ENCODE results near the gene NCAPG2. TPM values are rescaled to one million over a fixed set of nuclear protein-coding genes. Genes with fewer than 3 reads are reported as not detected.
A peak's percentile ranks its signal among the peaks of the same experiment; 100 is the strongest.

NCAPG2 gene
- polyA plus RNA-seq, 3 donors, result 22.1 to 29.5 (median 27.1) TPM

- DNase-seq (ENCODE audit: extremely low read depth in 1 of 11, low read depth in 9 of 11, low spot score in 4 of 11), result no peak
Measured at GRCh38 chr7:158588878-158589442, 115.6 kb downstream of the NCAPG2 start.

DNA sequence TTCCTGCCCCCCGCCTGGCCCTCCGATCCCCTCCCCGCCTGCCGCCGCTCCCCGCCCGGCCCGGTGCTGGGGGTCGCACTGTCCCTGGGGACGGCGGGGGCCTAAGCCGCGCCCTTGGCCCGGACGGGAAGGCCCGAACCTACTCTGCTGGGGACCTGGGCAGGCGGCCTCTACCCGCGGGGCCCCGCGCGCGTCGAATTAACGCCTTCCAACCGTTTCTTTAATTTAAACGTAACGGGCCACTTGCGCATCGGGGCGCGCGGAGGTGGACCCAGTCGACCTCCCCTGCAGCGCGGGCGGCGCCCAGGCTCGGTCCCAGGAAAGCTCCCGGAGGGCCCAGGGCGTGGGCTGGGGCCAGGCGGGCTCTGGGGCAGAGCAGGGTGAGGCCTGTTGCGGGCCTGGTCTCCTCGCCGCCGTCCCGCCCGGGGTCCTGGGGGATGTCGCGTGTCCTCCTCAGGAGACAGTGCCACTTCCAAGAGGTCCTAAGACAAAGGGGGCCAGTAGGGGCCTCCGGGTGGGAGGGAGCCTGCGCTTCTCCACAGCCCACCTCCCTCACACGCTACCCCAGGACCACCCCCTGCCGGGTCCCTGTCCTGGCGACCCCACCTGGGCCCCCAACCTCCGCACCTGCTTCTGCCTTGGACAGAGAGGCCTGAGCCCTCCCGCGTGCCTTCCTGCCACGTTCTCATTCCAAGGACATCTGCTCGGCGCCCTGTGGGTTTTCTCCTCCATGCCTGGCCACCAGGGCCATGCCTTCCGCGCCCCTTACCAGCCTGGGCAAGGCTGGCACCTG is 116.3 kb downstream of the NCAPG2 start:
- no peak for DNase-seq (ENCODE audit: extremely low read depth in 1 of 11, low read depth in 9 of 11, low spot score in 4 of 11)

- DNase-seq (ENCODE audit: extremely low read depth in 1 of 11, low read depth in 9 of 11, low spot score in 4 of 11), result peak in 9 of 11 donors; percentile 20 to 61 (median 46)
Measured at GRCh38 chr7:158587162-158588084, 117.2 kb downstream of the NCAPG2 start, which contains the start of gene PTPRN2. Gene PTPRN2, minus strand, starts transcription at chr7:158587823.

GRCh38 chr7:158586499-158587161 is 118.0 kb downstream of the NCAPG2 start:
- DNase-seq (ENCODE audit: extremely low read depth in 1 of 11, low read depth in 9 of 11, low spot score in 4 of 11), result no peak

DNA sequence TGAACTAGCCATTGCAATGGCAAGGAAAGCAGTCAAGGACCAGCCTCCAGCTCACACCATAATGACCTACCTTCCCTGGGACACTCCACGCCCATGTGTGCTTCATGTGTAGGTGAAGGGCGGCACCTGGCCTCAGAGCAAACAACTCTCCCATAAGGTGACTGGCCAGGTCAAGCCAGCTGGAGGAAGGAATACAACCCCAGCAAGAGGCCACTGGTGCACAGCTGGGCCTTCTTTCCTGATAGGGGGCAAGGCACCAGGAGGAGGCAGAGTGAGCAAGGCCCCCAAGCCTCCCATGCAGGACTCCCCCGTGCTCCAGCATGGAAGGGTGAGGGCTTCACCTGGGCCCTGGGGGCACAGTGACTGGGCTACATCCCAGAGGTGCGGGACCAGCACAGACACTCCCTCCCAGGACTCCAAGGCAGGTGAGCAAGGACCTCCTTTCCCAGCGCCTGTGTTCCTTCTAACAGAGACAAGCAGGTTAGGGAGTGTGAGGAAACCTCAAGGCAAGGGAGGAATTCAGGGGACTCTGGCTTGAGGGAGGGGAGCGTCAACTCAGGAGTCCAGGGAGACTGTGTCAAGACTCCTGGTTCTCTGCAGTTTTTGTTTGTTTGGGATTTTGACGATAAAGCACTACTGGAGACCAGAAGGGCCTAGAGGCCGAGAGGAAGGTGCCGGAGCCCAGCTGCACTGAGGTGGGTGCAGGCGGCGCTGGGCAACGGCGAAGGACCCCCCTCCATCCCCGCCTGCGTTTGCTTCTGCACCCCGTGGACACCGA is 118.7 kb downstream of the NCAPG2 start:
- no peak for DNase-seq (ENCODE audit: extremely low read depth in 1 of 11, low read depth in 9 of 11, low spot score in 4 of 11)

DNA sequence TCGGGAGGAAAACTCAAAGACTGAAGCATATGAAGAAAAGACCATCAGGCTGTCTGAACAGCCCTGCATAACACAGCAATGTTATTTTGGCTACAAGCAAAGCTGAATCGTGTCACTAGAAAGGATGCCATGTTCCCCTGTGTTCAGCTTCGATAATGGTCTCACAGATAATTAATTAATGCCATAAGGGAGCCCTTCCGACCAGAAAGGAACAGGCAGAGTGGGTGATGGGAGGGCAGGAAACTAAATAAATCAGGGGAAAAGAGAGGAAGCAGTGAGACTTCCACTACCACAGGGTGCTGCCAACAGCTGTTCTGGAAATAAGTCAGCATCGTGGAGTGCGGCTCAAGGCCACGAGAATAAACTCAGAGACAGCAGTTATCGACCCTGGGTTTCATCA is 120.2 kb downstream of the NCAPG2 start:
- no peak for DNase-seq (ENCODE audit: extremely low read depth in 1 of 11, low read depth in 9 of 11, low spot score in 4 of 11)

DNA sequence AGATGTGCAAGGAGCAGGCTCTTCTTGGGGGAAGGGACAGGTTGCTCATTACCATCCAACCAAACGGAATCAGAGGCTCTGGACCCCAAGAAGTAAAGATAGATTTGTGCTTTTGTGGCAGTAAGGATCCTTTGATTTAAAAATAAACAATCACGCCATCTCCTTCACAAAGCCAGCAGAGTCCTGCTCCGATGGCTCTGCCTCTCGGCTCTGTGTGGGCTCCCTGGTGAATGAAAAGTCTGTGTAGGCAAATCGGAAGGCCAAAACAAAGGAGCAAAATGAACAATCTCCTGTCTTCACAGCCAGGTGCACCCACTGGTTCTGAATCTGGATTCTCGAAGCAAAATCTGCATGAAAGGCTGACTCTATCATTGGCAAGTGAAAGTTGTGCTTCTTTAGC is 120.8 kb downstream of the NCAPG2 start:
- no peak for DNase-seq (ENCODE audit: extremely low read depth in 1 of 11, low read depth in 9 of 11, low spot score in 4 of 11)

DNA sequence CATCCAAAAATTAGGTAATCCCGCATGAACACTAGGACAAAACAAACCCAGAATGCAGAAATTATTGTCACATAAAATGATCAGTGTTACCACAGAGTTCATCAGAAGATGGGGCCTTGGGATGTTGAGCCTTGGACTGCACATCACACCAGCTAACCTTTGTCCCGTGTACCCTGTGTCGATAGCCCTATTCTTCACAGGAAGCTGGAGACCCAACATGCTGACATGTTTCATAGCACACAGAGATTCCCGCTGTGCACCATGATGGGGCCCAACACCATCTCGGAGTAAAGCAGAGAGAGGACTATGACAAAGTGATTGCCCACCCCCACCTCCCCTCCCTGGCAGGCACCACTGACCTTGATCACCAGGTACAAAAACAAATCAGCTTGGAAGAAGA is 121.5 kb downstream of the NCAPG2 start:
- no peak for DNase-seq (ENCODE audit: extremely low read depth in 1 of 11, low read depth in 9 of 11, low spot score in 4 of 11)

DNA sequence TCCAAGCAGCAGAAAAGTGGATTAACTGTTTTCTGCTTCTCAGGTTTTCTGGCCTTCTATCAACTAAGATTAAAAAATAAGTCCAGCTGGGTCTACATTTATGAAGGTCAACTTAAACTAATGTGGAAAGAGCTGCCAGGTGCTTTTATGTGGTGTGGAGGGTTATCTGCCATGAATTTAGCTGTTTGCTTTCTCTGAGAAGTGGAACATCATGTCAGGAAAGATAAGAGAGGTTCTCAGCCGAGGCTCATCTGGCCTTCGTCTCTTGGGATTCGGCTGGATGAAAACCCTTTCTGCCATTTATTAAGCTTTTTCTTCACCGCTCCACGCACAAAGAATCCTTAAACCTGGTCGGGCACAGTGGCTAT is 122.5 kb downstream of the NCAPG2 start:
- no peak for DNase-seq (ENCODE audit: extremely low read depth in 1 of 11, low read depth in 9 of 11, low spot score in 4 of 11)

DNA sequence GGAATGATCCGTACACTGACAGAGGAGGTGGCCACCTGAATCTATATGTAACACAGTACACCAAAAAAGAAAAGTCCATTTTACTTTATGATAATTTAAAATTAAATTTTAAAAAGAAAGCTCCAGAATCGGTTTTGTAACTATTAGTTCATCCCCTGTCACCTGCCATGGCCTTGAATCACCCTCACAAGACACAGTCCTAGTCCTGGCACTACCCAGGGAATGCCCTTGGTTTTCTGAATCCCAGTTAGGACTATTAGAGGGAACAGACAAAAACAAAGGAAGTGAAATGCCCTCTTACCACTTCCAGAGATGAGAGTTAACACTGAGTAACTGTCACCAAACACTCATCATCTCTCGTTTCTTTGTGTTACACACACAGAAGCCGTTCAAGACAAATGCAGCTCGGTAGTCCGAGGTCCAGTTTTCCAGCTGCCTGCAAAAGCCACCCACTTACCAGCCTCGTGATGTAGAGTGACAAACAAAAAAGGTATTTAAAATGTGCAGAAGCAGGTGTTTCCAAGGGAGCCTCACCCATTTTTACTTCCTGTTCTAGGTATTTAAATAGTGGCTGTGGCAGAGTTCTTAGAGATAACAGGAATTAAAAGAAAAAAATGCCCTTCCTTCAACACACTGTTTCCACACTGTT is 123.0 kb downstream of the NCAPG2 start:
- no peak for DNase-seq (ENCODE audit: extremely low read depth in 1 of 11, low read depth in 9 of 11, low spot score in 4 of 11)

Other genes with a start within 250 kb of the NCAPG2 start
- gene PTPRN2, start 117.0 kb downstream of the NCAPG2 start, polyA plus RNA-seq (ENCODE audit: insufficient read length in 3 of 3), result 1 to 10 TPM; 6.0 to 7.7 (median 7.2) TPM
- 10 to 100 TPM; 45.1 to 93.3 (median 57.1) TPM for gene ESYT2, start 124.7 kb upstream of the NCAPG2 start, polyA plus RNA-seq (ENCODE audit: insufficient read length in 3 of 3)
- gene DYNC2I1, start 151.8 kb upstream of the NCAPG2 start, polyA plus RNA-seq (ENCODE audit: insufficient read length in 3 of 3), result 10 to 100 TPM; 30.4 to 52.4 (median 36.2) TPM